Choroid plexus epithelial cell (primary cell): ENCODE results near the gene GUCA1A.

Experiments
- DNase-seq: peaks from one replicate; pipeline ENCODE4 v3.0.0-alpha.2; 2010; ENCODE audit warnings: low read depth
- H3K4me3 ChIP-seq: 2 replicates; pipeline ENCODE4 v1.5.1; 2011; ENCODE audit warnings: low read depth, mild to moderate bottlenecking, control low read depth, low read length, moderate library complexity
- TF ChIP-seq, protein P1 (sequence below): conservative IDR thresholded peaks from 2 replicates; pipeline ENCODE4 v1.5.1; 2011; ENCODE audit warnings: low read depth, mild to moderate bottlenecking, control low read depth, inconsistent platforms, low read length, moderate library complexity

Gene GUCA1A

DNA sequence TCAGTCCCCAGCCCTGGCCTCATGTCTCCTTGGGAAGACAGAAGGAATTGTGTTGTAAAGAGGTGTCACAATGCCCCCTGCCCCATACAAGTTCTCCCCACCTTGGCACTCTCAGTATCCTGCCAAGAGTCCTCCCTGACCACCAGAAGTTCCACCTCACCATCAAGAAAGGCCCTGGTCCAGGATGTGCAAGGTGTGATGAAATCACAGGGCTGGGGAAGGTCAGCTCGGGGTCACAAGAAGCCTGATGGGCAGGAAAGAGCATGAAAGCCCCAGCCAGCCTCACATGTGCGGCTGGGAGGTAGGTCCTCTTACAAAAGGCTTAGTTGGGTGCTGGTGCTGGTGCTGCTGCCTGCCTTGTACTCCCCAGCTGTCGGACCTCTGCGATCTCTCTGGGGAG is 17.9 kb upstream of the GUCA1A start:
- TF ChIP-seq, protein P1, sequence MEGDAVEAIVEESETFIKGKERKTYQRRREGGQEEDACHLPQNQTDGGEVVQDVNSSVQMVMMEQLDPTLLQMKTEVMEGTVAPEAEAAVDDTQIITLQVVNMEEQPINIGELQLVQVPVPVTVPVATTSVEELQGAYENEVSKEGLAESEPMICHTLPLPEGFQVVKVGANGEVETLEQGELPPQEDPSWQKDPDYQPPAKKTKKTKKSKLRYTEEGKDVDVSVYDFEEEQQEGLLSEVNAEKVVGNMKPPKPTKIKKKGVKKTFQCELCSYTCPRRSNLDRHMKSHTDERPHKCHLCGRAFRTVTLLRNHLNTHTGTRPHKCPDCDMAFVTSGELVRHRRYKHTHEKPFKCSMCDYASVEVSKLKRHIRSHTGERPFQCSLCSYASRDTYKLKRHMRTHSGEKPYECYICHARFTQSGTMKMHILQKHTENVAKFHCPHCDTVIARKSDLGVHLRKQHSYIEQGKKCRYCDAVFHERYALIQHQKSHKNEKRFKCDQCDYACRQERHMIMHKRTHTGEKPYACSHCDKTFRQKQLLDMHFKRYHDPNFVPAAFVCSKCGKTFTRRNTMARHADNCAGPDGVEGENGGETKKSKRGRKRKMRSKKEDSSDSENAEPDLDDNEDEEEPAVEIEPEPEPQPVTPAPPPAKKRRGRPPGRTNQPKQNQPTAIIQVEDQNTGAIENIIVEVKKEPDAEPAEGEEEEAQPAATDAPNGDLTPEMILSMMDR, result no peak
- no peak overlapping the region for H3K4me3 ChIP-seq
- no peak for DNase-seq

DNA sequence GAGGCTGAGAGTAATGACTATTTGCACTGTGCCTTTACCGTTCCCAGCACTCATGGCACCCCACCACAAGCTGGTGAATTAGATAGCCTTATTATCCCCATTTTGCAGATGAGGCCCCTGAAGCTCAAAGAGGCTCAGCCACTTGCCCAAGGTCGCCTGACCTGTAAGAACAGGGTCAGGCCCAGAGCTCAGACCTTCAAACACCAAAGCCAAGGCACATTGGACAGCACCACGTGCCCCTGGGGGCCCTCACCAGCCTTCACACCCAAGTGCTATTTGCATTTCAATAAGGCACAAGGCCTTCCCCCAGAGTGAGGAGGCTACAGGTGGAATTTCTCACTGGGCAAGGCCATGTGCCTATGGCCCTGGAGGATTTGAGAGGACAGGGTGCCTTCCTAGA is 16.5 kb upstream of the GUCA1A start:
- no peak overlapping the region for H3K4me3 ChIP-seq
- TF ChIP-seq, protein P1, result no peak
- no peak for DNase-seq

DNA sequence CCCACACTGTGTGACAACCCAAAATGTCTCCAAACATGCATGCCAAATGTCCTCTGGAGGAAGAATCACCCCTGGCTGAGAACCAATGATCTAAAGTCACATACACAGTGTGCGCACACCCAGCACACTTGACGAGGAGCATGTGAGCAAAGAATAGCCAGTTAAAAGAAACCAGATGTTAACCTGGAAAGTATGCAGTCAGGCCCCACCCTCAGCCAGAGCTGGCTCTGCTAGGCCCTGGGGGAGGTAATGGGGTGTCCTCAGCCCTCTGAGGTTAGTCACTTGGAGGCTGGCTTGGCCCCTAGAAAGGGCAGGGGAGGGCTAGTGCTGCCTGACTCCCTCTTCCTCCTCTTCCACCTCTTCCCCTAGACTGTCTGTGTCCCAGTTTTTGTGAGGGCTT is 15.2 kb upstream of the GUCA1A start:
- H3K4me3 ChIP-seq, result no peak overlapping the region
- DNase-seq, result peak; percentile 39
- TF ChIP-seq, protein P1, result no peak

DNA sequence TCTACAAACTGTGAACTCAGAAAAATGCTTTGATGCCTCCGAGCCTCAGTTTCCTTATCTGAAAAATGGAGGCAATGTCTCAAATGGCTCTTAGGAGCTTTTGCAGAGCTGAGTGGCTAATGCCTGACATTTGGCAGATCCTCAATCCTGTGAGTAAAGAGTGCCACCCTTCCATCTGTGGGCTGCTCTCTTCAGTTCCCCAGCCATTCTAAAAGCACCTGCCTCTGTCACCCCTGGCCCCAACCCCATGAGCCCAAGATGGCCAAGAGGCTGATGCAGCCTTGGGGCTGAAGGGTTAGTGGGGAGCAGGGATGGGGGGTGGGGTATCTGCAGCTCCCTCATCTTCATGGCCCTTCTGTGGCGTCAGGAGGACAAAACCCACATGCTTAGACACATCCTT is 14.5 kb upstream of the GUCA1A start:
- H3K4me3 ChIP-seq, result no peak overlapping the region
- TF ChIP-seq, protein P1, result no peak
- no peak for DNase-seq

DNA sequence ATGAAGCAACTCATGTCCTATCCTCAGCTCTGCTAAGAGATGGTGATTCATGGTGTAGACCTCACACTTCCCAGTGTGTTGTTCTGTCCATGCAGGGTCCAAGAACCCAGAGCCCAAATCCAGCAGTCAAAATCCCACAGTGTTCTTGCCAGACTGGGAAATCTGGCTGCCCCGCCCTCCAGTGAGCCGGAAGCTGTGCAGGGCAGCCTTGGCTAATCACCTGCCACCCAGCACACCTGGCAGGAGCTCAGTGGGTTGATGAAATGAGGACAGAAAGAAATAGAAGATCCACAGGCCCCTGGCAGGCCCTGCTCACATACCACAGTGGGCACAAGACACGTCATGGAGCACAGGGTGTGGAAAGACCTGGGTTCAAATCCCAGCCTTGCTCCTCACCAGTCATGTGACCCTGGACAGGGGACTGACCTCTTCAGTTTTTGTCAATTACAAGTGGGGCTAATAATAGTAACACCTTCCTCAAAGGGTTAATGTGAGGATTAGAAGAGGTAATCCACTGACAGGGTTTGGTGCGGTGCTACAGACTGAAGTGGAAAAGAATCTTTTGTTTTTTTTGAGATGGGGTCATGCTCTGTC is 13.6 kb upstream of the GUCA1A start:
- TF ChIP-seq, protein P1, result no peak
- H3K4me3 ChIP-seq, result no peak overlapping the region
- DNase-seq, result no peak

DNA sequence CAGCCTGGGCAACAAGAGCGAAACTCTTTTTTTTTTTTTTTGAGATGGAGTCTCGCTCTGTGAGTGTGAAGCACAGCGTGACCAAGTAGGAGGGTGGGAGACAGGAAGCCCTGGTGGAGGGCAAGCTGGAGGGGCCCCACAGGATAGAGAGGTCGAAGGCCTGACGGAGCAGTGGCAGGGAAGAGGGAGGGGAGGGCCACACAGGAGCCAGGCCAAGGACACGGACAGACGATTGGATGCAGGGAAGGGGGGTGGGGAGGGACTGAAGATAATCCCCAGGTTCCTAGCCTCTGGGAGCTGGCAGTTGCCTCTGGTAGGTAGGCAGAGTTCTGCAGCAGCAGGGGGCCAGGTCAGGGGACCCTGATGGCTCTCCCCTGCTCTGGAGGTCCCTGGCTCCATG is 10.8 kb upstream of the GUCA1A start:
- no peak for DNase-seq
- H3K4me3 ChIP-seq, result no peak overlapping the region
- TF ChIP-seq, protein P1, result no peak

DNA sequence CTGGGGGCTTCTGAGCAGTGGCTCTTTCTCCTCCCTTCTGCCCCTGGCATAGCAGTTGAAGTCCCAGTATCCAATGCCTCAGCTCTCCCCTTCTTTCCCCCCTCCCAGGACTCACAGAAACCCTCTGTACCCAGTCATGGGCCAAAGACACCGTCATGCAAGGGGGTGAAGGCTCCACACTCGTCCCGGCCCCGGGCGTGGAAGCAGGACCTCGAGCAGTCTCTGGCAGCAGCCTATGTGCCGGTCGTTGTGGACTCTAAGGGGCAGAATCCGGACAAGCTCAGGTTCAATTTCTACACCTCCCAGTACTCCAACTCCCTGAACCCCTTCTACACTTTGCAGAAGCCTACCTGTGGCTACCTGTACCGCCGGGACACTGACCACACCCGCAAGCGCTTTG is 10.4 kb upstream of the GUCA1A start:
- TF ChIP-seq, protein P1, result no peak

More for the DNA sequence above, 10.4 kb upstream of the GUCA1A start:
- DNase-seq, result no peak
- H3K4me3 ChIP-seq, result no peak overlapping the region
